ENCODE results near the gene ADTRP.
A peak's percentile ranks its signal among the peaks of the same experiment; 100 is the strongest.
"Not testable (repeated sequence)": the region's sequence is repeated elsewhere in the genome, so short reads cannot be mapped to it uniquely, and the experiment has no call there.

Gene ADTRP

GRCh38 chr6:11682561-11682975, 96.0 kb downstream of the ADTRP start:
- peak in 1 of 2 donors; percentile 56 for DNase-seq (ENCODE audit: low read depth in 2 of 2)
- no peak for TF ChIP-seq CTCF (IDR thresholded peaks at IDR 0.05; ENCODE audit: low read depth, low read length)
- no peak overlapping the region for H3K4me3 ChIP-seq (replicated peaks in 1 of 2; ENCODE audit: low read depth in 2 of 2, low read length in 2 of 2)

GRCh38 chr6:11681770-11682169, 96.8 kb downstream of the ADTRP start:
- DNase-seq (ENCODE audit: low read depth in 2 of 2), result no peak
- no peak for TF ChIP-seq CTCF (IDR thresholded peaks at IDR 0.05; ENCODE audit: low read depth, low read length)
- H3K4me3 ChIP-seq (replicated peaks in 1 of 2; ENCODE audit: low read depth in 2 of 2, low read length in 2 of 2), result no peak overlapping the region

DNA sequence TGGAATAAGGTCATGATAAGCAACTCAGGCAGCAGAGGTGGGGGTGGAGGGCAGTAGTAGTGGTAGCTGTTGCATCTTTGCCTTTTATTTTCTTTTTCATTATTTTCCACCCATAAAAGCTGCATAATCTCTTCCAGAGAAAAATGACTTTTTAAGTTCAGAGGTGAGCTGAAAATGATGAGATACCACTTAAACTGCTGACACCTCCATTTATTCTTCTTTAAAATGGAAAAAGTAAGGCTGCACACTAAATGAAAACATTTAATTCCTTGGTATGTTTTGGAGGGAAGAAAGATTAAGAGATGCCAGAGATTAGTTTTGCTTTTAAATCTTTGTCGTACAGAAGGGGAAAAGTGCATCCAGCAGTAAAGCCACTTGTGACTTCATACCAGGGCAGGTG, 97.2 kb downstream of the ADTRP start:
- no peak for TF ChIP-seq CTCF (IDR thresholded peaks at IDR 0.05; ENCODE audit: low read depth, low read length)

GRCh38 chr6:11680479-11680878, 98.1 kb downstream of the ADTRP start:
- not testable (repeated sequence) for DNase-seq (ENCODE audit: low read depth in 2 of 2); H3K4me3 ChIP-seq (replicated peaks in 1 of 2; ENCODE audit: low read depth in 2 of 2, low read length in 2 of 2)

More for the DNA sequence above, 97.2 kb downstream of the ADTRP start:
- no peak for DNase-seq (ENCODE audit: low read depth in 2 of 2)
- no peak overlapping the region for H3K4me3 ChIP-seq (replicated peaks in 1 of 2; ENCODE audit: low read depth in 2 of 2, low read length in 2 of 2)

- no peak for DNase-seq (ENCODE audit: low read depth in 2 of 2)
- no peak overlapping the region for H3K4me3 ChIP-seq (replicated peaks in 1 of 2; ENCODE audit: low read depth in 2 of 2, low read length in 2 of 2)
- TF ChIP-seq CTCF (IDR thresholded peaks at IDR 0.05; ENCODE audit: low read depth, low read length), result no peak
Observed at GRCh38 chr6:11679099-11679498, 99.5 kb downstream of the ADTRP start.

DNA sequence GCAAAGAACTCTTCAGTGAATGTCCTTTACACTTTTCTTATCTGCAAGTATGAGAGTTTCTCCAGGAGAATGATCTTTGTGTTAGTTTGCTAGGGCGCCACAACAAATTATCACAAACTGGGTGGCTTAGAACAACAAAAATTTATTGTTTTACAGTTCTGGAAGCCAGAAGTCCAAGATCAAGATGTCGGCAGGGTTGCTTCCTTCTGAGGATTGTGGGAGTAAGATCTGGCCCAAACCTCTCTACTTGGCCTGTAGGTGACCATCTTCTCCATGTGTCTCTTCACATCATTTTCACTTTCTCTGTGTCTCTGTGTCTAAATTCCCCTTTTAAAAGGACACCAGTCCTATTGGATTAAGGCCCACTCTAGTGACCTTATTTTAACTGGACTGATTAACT, 103.0 kb downstream of the ADTRP start:
- TF ChIP-seq CTCF (IDR thresholded peaks at IDR 0.05; ENCODE audit: low read depth, low read length), result peak; percentile 43
- peak in 1 of 2 donors; percentile 51 for DNase-seq (ENCODE audit: low read depth in 2 of 2)
- no peak overlapping the region for H3K4me3 ChIP-seq (replicated peaks in 1 of 2; ENCODE audit: low read depth in 2 of 2, low read length in 2 of 2)

GRCh38 chr6:11672669-11673068, 105.9 kb downstream of the ADTRP start:
- TF ChIP-seq CTCF (IDR thresholded peaks at IDR 0.05; ENCODE audit: low read depth, low read length), result no peak
- DNase-seq (ENCODE audit: low read depth in 2 of 2), result no peak
- H3K4me3 ChIP-seq (replicated peaks in 1 of 2; ENCODE audit: low read depth in 2 of 2, low read length in 2 of 2), result no peak overlapping the region

Data from cardiac fibroblast (primary cell).